C4-2B (cell line): ENCODE data around the gene TSPAN15.

Source experiments
- H3K27ac ChIP-seq: fragments of 450-650 bp; 2 replicates; pipeline ENCODE4 v1.5.1; 2017
- ZFX ChIP-seq: fragments of 450-650 bp; IDR thresholded peaks from 2 replicates; pipeline ENCODE4 v1.6.1; 2017
- TF ChIP-seq, protein P1 (sequence below): fragments of 450-650 bp; conservative IDR thresholded peaks from 2 replicates; pipeline ENCODE4 v1.5.1; 2017; ENCODE audit warnings: mild to moderate bottlenecking

TSPAN15 gene

DNA sequence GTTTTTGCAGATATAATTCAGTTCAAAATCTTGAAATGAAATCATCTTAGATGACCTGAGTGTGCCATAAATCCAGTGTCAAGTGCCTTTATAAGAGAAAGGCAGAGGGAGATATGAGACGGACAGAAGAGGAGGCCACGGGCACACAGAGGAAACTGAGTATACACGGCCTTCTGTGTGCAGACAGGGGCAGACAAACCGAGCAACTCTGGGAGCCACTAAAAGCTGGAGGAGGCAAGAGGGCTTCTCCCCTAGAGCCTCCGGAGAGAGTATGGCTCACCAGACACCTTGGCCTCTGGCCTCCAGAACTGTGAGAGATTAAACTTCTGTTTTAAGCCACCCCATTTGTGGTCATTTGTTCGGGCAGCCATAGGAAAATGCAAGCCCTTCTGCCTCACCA, 12.6 kb downstream of the TSPAN15 start:
- TF ChIP-seq ZFX = no peak
- TF ChIP-seq, protein P1, sequence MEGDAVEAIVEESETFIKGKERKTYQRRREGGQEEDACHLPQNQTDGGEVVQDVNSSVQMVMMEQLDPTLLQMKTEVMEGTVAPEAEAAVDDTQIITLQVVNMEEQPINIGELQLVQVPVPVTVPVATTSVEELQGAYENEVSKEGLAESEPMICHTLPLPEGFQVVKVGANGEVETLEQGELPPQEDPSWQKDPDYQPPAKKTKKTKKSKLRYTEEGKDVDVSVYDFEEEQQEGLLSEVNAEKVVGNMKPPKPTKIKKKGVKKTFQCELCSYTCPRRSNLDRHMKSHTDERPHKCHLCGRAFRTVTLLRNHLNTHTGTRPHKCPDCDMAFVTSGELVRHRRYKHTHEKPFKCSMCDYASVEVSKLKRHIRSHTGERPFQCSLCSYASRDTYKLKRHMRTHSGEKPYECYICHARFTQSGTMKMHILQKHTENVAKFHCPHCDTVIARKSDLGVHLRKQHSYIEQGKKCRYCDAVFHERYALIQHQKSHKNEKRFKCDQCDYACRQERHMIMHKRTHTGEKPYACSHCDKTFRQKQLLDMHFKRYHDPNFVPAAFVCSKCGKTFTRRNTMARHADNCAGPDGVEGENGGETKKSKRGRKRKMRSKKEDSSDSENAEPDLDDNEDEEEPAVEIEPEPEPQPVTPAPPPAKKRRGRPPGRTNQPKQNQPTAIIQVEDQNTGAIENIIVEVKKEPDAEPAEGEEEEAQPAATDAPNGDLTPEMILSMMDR = no peak
- 0 out of 2 replicates have a peak overlapping the region, but pooled peaks have one; percentile 1 for H3K27ac ChIP-seq

DNA sequence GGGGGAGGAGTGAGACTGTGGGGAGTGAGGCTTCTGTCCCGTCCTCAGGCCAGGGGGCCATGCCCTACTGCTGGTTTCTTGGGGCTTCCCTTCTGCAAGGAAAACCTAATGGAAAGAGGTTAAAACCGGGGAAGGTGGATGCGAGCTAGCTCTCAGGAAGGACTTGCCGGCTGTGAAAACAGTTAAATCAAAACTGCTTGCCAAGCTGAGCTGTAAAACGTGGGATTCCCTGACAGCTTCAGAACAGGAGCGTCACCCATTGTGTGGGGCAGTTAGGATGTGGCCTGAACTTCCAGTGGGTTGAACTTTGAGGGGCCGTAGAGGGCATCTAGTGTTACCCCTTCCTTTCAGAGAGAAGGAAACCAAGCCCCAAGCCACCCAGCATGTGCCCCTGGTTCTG, 13.1 kb downstream of the TSPAN15 start:
- H3K27ac ChIP-seq = 0 out of 2 replicates have a peak overlapping the region, but pooled peaks have one; percentile 1
- TF ChIP-seq ZFX = no peak
- TF ChIP-seq, protein P1 = no peak

DNA sequence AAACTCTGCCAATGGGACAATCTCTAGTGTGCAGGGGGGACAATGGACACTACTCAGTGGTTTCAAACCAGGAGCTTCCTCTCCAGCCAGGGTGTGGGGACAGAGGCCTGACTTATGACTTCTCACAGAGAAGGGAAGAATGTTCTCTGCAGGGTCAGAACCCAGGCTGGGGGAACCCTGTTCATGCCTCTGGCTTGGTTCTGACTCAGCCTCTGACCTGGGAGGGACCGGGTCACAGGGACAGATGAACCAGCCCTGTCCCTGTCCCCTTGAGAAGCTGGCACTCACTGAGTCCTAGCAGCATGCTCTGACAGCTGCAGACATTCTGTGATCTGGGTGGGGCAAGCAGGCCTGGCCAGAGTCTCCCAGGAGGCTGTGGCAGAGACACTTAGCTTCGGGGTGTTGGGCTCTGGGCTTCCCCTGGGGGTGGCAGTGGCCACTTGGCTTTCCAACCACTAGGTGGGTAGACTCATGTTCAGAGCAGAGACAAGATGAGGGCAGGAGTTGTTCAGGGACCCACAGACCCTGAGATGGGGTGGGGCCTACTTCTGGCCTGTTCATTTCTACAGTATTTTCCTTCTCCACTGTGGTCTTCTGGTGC, 13.6 kb downstream of the TSPAN15 start:
- TF ChIP-seq ZFX = no peak
- TF ChIP-seq, protein P1 = no peak
- no peak overlapping the region for H3K27ac ChIP-seq

DNA sequence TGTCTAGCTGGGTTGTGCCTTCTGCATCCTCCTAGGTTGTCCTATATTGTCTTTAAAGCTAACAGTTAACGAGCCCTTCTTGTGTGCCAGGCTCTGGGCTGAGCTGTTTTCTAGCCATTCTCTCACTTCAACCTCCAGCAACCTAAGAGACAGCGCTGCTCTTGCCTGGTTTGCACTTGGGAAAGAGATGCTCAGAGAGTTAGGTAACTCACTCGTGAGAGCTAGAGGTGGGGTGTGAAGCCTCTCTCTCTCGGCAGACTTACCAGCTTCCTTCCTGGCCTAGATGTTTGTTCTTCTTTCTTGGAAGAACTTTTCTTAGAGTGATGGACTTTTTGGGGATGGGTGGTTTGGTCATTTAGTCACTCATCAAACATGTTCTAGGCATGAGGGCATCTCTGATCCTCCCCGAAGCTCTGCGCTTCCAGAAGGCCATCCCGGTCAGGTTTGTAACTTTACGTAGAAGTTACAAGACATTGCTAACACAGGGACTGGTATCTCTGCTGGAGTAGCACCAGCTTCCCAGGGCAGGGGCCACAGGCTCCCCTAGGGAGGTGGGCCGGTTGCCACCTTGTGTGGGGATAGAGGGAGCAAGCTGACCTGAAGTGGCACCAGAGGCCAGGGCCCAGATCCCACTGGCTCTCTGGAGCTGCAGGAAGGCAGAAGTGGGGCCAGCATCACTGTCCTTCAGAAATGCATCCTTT, 14.3 kb downstream of the TSPAN15 start:
- no peak overlapping the region for H3K27ac ChIP-seq

DNA sequence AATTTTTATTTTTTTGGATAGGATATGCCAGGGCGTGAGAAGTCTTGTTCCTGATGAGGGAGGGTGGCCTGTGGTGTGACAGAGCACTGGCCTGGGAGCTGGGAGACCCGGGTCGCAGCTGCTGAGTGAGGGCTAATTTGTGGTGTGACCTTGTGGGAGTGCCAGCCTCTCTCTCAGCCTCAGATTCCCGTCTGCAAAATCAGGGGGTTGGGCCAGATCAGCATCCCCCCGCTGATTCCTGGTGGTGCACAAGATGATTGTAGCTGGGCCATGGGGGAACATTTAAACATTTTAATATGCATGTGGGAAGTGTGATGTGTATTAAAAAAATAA, 14.9 kb downstream of the TSPAN15 start:
- TF ChIP-seq, protein P1 = no peak
- no peak overlapping the region for H3K27ac ChIP-seq

More for the DNA sequence above, 14.3 kb downstream of the TSPAN15 start:
- TF ChIP-seq, protein P1 = no peak
- TF ChIP-seq ZFX = no peak

DNA sequence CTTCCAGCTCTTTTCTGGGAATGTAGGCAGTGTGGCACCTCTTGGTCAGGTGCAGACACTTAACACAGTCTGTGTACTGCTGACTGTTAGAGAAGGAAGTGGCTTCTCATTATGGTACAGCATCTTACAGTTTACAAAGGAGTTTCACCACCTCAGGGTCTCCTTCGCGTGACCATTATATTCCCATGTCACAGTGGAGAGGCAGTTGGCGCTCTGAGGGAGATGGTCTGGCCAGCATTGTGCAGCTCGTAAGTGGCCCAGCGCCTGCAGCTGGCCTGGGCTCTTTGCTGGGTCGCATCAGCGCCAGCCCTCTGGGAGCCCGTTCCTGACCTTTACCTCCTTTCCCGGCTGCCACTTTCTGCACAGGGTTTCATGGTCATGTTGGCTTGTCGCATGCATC, 15.4 kb downstream of the TSPAN15 start:
- TF ChIP-seq ZFX = no peak
- TF ChIP-seq, protein P1 = no peak
- no peak overlapping the region for H3K27ac ChIP-seq

DNA sequence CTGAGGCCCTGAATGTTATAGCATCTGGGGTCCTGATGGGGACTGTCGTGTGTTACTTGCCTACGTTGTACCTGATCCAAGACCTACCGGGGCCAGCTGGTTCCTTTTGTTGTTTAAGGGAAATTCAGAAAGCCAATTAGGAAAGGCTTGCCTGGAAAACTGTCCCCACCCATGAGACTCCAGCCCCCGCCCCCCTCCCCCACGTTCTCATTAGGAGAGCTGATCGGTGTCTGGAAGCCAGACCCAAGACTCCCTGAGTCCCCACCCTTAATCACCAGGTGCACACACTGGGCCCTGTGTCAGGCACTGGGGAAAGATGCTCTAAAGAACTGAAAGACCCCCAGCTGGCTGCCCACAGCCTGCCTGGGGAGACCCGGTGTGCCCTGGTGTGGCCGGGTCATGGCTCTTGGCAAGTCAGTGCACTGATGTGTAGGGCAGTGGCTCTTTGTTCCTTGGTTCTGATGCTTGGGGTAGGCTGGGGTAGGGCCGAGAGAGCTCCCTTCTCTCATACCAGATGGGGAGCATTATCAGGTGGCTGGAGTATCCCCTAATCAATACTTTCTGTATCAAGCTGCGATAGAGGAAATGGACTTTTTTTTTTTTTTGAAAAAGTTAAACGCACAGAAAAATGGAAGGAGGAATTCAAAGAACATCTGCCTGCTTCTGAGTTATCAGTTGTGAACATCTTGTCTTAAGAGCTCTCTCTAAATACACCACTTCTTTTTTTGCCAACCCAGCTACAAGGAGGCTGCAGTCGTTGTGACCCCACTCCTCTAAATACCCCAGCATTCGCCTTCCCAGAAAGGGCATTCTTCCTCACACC, 16.9 kb downstream of the TSPAN15 start:
- no peak for TF ChIP-seq ZFX
- TF ChIP-seq, protein P1 = no peak
- H3K27ac ChIP-seq = peak overlapping the region; percentile 27; the same call in 1 of the 2 replicates
